Measurements from ENCODE around the gene CIDEA.
"Not testable (repeated sequence)": the region's sequence is repeated elsewhere in the genome, so short reads cannot be mapped to it uniquely, and the experiment has no call there.

GRCh38 chr18:12223326-12223725 lies 30.8 kb upstream of the CIDEA start:
- TF ChIP-seq, protein P1, sequence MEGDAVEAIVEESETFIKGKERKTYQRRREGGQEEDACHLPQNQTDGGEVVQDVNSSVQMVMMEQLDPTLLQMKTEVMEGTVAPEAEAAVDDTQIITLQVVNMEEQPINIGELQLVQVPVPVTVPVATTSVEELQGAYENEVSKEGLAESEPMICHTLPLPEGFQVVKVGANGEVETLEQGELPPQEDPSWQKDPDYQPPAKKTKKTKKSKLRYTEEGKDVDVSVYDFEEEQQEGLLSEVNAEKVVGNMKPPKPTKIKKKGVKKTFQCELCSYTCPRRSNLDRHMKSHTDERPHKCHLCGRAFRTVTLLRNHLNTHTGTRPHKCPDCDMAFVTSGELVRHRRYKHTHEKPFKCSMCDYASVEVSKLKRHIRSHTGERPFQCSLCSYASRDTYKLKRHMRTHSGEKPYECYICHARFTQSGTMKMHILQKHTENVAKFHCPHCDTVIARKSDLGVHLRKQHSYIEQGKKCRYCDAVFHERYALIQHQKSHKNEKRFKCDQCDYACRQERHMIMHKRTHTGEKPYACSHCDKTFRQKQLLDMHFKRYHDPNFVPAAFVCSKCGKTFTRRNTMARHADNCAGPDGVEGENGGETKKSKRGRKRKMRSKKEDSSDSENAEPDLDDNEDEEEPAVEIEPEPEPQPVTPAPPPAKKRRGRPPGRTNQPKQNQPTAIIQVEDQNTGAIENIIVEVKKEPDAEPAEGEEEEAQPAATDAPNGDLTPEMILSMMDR (conservative IDR thresholded peaks at IDR 0.05 in 1 of 2, IDR thresholded peaks at IDR 0.05 in 1 of 2; ENCODE audit: low read depth in 1 of 2, low read length in 2 of 2) = not testable (repeated sequence)
- TF ChIP-seq EZH2 (IDR thresholded peaks at IDR 0.05; ENCODE audit: low read length, missing control alignments) = not testable (repeated sequence)
